ENCODE results near the gene PREX1. TPM values are rescaled to one million over a fixed set of nuclear protein-coding genes. Genes with fewer than 3 reads are reported as not detected.

PREX1 gene
- total and polyA plus RNA-seq, 10 donors, result 36.7 to 279 (median 157) TPM

- 29 to 44% (median 34%) methylated on average over 17 of the region's 17 CpGs for WGBS, 5 donors
- Histone ChIP-seq H3K4me1 (peaks cover 64 to 100% (median 98%) of the 10 kb centered on the region in 6 donors), H3K27ac (peak overlapping the region in 7 of 8 donors; percentile 66 to 97 (median 86)), H3K36me3 (peaks cover 0 to 23% (median 0%) of the 10 kb centered on the region in 6 donors), H3K4me3 (peak overlapping the region in 2 of 8 donors; percentile 6 to 52), H3K27me3 (replicated peaks in 1 of 7) (no peaks in the 10 kb centered on the region), H3K9me3 (no peaks in the 10 kb centered on the region)
- DNase-seq, result peak; percentile 90
- TF ChIP-seq POLR2AphosphoS5 (IDR thresholded peaks at IDR 0.05), result peak; percentile 69 to 85 (median 78)
- TF ChIP-seq, protein P1, sequence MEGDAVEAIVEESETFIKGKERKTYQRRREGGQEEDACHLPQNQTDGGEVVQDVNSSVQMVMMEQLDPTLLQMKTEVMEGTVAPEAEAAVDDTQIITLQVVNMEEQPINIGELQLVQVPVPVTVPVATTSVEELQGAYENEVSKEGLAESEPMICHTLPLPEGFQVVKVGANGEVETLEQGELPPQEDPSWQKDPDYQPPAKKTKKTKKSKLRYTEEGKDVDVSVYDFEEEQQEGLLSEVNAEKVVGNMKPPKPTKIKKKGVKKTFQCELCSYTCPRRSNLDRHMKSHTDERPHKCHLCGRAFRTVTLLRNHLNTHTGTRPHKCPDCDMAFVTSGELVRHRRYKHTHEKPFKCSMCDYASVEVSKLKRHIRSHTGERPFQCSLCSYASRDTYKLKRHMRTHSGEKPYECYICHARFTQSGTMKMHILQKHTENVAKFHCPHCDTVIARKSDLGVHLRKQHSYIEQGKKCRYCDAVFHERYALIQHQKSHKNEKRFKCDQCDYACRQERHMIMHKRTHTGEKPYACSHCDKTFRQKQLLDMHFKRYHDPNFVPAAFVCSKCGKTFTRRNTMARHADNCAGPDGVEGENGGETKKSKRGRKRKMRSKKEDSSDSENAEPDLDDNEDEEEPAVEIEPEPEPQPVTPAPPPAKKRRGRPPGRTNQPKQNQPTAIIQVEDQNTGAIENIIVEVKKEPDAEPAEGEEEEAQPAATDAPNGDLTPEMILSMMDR (IDR thresholded peaks at IDR 0.05 in 8 of 11, conservative IDR thresholded peaks at IDR 0.05 in 3 of 11), result no peak
- intact Hi-C loops (cut with DNase I; ENCODE audit: low total_unique reads), result no loop called here
Measured at GRCh38 chr20:48772183-48772976, 55.4 kb downstream of the PREX1 start.

DNA sequence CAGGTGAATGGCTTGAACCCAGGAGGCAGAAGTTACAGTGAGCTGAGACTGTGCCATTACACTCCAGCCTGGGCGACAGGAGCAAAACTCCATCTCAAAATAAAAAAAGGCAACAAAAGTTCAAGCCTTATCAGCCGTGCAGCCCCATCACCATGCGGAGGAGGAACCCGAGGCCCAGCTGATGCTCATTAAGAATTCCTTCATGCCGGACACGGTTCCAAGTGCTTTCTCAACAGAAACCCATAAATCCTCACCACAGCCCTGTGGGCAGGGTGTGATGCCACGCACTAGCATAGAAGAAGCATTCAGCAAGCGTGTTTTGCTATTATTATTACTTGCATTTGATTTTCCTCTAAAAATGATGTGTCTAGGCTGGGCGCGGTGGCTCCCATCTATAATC, 56.3 kb downstream of the PREX1 start:
- peak overlapping the region in 7 of 8 donors; percentile 66 to 97 (median 86) for H3K27ac ChIP-seq
- H3K9me3 ChIP-seq, result no peaks in the 10 kb centered on the region
- peaks cover 0 to 32% (median 0%) of the 10 kb centered on the region in 6 donors for H3K36me3 ChIP-seq
- H3K27me3 ChIP-seq (replicated peaks in 1 of 7), result no peaks in the 10 kb centered on the region
- H3K4me1 ChIP-seq, result peaks cover 62 to 100% (median 98%) of the 10 kb centered on the region in 6 donors
- WGBS, 5 donors, result 52 to 71% (median 55%) methylated on average over 10 of the region's 10 CpGs
- intact Hi-C loops (cut with DNase I; ENCODE audit: low total_unique reads), result no loop called here
- TF ChIP-seq POLR2AphosphoS5 (IDR thresholded peaks at IDR 0.05) (no peak), POLR2A (IDR thresholded peaks at IDR 0.05) (no peak)
- TF ChIP-seq, protein P1 (IDR thresholded peaks at IDR 0.05 in 8 of 11, conservative IDR thresholded peaks at IDR 0.05 in 3 of 11), result no peak
- DNase-seq, result no peak
- peak overlapping the region in 1 of 8 donors; percentile 52 for H3K4me3 ChIP-seq

DNA sequence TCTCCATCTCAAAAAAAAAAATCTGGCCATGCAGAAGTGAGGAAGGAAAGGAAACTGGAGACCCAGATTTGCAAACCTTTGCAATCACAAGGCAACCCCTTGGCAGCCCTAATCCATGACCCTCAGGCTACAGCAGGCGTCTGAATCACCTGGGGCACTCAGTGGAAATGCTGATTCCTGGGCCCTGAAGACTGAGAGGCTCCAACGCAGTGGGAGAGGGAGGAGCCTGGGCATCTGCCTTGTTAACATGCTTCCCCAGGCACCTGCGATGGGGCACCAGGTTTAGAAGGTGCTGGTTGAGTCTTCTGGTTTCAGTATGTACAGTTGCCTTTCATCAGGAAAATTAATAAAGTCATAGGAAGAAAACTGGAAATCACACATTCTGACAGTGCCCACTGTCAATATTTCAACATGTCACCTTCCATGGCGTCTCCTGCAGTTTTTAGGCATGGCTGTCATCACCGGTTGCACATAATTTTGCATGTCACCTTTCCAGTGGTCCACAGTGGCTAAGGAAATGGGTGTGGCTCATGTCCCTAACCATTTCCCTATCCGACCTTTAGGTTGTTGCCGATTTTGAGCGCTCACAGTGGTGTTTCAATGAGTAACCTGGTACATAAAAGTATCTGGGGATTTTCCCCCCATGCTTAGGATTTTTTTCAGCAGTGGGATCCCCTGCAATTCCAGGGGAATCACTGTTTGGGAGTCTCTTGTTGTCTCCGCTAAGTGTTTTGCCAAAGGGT, 56.9 kb downstream of the PREX1 start:
- Histone ChIP-seq H3K27ac (peak overlapping the region in 7 of 8 donors; percentile 66 to 97 (median 86)), H3K9me3 (no peaks in the 10 kb centered on the region), H3K4me3 (peak overlapping the region in 1 of 8 donors; percentile 52), H3K27me3 (replicated peaks in 1 of 7) (no peaks in the 10 kb centered on the region), H3K36me3 (peaks cover 0 to 35% (median 0%) of the 10 kb centered on the region in 6 donors), H3K4me1 (peaks cover 60 to 100% (median 97%) of the 10 kb centered on the region in 6 donors)
- intact Hi-C loops (cut with DNase I; ENCODE audit: low total_unique reads), result no loop called here
- 58 to 71% (median 63%) methylated on average over 9 of the region's 9 CpGs for WGBS, 5 donors
- DNase-seq, result peak; percentile 59
- peak in 1 of 3 donors; percentile 5 for TF ChIP-seq POLR2AphosphoS5 (IDR thresholded peaks at IDR 0.05)
- TF ChIP-seq POLR2A (IDR thresholded peaks at IDR 0.05), result no peak
- TF ChIP-seq, protein P1 (IDR thresholded peaks at IDR 0.05 in 8 of 11, conservative IDR thresholded peaks at IDR 0.05 in 3 of 11), result no peak

Data from spleen (tissue), 11 donors.